Effector memory CD4-positive, alpha-beta T cell (primary cell): ENCODE measurements around the gene CXCL10.

ENCODE experiments used
- DNase-seq, 3 donors: peaks; one replicate each; pipeline ENCODE4 v3.0.0-alpha.2; 2020
- H3K27ac ChIP-seq: 2 replicates; pipeline ENCODE4 v1.7.0; 2013; ENCODE audit warnings: mild to moderate bottlenecking, low read length, moderate library complexity; ENCODE audit not compliant: insufficient read depth, poor library complexity, severe bottlenecking
- H3K27me3 ChIP-seq: replicated peaks from 2 replicates; pipeline ENCODE4 v1.7.0; 2013; ENCODE audit warnings: mild to moderate bottlenecking, low read length; ENCODE audit not compliant: insufficient read depth, control insufficient read depth, poor library complexity, severe bottlenecking
- H3K36me3 ChIP-seq: 2 replicates; pipeline ENCODE4 v1.7.0; 2013; ENCODE audit warnings: mild to moderate bottlenecking, low read length, moderate library complexity; ENCODE audit not compliant: control insufficient read depth, insufficient read depth
- H3K4me1 ChIP-seq: 2 replicates; pipeline ENCODE4 v1.7.0; 2013; ENCODE audit warnings: low read length, mild to moderate bottlenecking; ENCODE audit not compliant: control insufficient read depth, insufficient read depth, poor library complexity, severe bottlenecking
- H3K4me3 ChIP-seq: 2 replicates; pipeline ENCODE4 v1.7.0; 2013; ENCODE audit warnings: low read length, low read depth, mild to moderate bottlenecking; ENCODE audit not compliant: insufficient read depth, poor library complexity, severe bottlenecking
- H3K9me3 ChIP-seq: 2 replicates; pipeline ENCODE4 v1.7.0; 2013; ENCODE audit warnings: mild to moderate bottlenecking, low read length, moderate library complexity; ENCODE audit not compliant: control insufficient read depth

CXCL10 gene

DNA sequence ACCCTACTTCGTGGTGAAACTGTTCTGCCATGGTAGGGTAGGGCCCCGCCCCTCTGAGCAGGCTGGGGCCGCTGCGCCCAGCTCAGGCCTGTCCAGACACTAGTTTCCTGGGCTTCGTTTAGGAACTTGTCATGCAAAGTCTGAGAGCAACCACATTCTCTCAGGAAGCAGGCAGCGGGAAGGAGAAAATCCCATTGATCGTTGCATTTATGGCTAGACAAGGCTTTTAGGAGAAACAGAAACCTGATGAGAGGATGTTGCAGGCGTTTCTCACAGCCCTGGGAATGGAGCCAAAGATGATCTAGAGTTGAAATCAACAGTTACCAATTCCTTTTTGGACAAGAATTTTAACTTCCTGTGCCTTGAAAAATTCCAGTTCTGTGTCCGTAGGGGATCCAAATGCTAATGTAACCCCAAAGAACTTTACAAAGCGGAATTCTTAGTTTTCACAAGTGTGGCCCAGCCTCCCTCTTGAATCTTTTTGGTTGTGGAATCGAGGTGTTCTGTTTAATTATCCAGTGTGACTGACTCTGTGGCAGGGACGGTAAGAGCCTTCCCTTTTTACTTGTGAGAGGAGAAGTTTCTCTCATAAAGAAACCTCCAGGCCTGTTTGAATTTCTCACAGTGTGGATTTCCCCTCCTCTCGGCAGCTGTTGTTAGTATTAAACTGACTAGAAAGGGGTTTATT lies 11.5 kb downstream of the CXCL10 start:
- no peak overlapping the region for H3K4me3 ChIP-seq
- no peak for DNase-seq
- H3K27me3 ChIP-seq, result no peaks in the 10 kb centered on the region
- H3K4me1 ChIP-seq, result no peaks in the 10 kb centered on the region
- H3K9me3 ChIP-seq, result no peaks in the 10 kb centered on the region
- H3K27ac ChIP-seq, result no peak overlapping the region
- H3K36me3 ChIP-seq, result no peaks in the 10 kb centered on the region

DNA sequence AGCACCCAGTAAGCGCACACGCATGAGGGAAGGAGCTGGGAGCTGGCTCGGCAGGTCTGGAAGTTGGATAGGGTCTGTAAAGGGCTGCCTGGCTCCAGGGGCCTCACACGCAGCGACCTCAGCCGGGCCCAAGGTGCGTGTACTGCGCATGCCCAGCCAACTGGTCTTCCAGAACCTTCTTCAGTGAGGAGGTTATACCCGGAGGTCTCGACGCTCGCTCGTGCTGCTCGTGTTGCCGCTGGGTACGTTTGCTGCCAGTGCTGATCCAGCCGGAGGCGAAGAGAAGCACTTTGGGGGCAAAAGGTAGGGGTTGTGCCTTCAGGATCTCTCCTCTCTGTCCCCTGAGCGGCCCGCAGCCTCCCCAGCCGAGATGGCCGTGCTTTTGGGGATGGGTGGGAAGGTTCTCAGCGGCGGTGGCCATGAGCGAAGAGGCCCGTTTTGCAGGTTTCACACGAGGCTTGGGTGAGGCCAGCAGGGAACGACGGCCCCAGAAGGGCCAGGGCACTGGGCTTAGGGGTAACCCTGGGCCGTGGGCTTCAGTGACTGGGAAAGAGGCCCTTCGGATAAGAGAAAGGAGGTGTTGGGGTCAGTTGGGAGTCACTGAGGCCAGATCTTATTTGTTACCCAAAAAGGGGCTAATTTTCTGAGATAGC lies 12.2 kb downstream of the CXCL10 start:
- no peaks in the 10 kb centered on the region for H3K9me3 ChIP-seq
- H3K27me3 ChIP-seq, result no peaks in the 10 kb centered on the region
- no peak for DNase-seq
- H3K4me1 ChIP-seq, result no peaks in the 10 kb centered on the region
- H3K4me3 ChIP-seq, result no peak overlapping the region
- no peaks in the 10 kb centered on the region for H3K36me3 ChIP-seq
- no peak overlapping the region for H3K27ac ChIP-seq

DNA sequence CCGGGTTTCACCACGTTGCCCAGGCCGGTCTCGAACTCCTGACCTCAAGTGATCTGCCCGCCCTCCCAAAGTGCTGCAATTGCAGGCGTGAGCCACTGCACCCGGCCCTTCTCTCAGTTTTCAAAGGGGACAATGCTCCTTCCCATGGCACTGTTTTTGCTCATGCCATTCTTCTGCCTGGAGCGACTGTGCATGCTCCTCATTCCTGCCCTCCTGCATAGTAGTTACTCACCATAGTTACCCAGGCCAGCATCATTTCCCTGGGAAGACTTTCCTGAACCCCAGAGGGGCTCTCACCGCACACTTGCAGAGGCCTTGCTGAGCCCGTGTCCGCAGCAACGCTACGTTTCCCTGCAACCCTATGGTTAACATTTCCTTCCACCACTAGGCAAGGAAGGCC lies 12.7 kb downstream of the CXCL10 start:
- no peaks in the 10 kb centered on the region for H3K27me3 ChIP-seq
- no peaks in the 10 kb centered on the region for H3K9me3 ChIP-seq
- H3K36me3 ChIP-seq, result no peaks in the 10 kb centered on the region
- H3K4me1 ChIP-seq, result no peaks in the 10 kb centered on the region
- DNase-seq, result no peak
- no peak overlapping the region for H3K27ac ChIP-seq
- no peak overlapping the region for H3K4me3 ChIP-seq

DNA sequence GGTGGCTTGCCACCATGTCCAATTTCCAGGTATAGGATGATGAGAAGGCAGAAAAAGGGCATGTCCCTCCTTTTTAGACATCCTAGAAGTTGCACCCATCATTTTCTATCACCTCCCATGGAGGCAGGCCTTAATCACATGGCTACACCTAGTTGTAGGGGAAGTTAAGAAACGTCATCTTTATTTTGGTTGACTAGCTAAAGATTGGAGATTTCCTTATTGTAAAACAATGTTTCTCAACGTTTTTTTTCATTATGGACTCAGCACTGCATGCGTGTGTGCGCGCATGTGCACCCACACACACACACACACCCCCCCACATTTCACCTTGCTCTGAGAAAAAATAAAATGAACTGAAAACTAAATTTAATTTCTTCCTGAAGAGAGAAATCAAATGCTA lies 14.0 kb downstream of the CXCL10 start:
- H3K36me3 ChIP-seq, result no peaks in the 10 kb centered on the region
- no peak for DNase-seq
- H3K27me3 ChIP-seq, result no peaks in the 10 kb centered on the region
- no peak overlapping the region for H3K4me3 ChIP-seq
- H3K4me1 ChIP-seq, result no peaks in the 10 kb centered on the region
- H3K9me3 ChIP-seq, result no peaks in the 10 kb centered on the region
- no peak overlapping the region for H3K27ac ChIP-seq

DNA sequence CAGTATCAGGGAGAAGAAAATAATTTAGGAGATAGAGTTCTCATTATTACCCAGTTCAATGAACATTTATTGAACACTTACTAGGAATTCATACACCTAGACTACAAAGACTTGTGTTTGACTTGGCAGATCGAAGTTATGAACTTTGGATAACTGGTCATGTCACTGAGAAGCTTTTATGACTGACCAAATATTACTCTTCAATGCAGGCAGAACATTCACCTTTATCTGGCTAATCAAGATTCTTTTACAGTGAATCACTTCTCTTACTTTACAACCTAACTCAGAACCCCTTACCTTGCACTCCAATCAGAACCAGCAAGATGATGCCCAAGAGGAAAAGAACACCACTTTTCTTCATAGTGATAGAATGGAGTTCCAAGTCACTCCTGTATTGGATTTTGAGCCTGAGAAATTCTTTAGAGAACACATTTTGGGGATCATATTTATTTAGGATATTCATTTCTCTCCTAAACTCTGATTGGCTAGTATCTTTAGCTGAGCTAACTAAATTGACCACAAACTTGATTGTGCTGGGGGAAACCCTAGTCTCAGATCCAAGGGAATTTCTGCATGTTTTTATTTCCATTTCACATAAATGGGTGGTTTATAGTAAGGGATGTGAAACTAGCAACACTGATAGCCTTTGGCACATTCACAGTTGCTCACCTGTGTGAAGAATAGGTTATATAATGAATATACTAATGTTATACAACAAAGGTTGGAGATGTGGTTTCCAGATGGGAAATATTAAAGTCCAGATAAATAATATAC lies 16.0 kb downstream of the CXCL10 start, which contains the start of gene CXCL9:
CXCL9 (minus strand) TSS at position 421 of the 774 bp plus-strand sequence; CDS start at position 361, 60 bp downstream.
- Histone ChIP-seq H3K27ac (no peak within 1 kb of the TSS), H3K9me3 (no peaks in the 10 kb centered on the region), H3K4me1 (no peaks in the 10 kb centered on the region), H3K27me3 (no peaks in the 10 kb centered on the region), H3K4me3 (no peak within 1 kb of the TSS), H3K36me3 (no peaks in the 10 kb centered on the region)
- no peak for DNase-seq

DNA sequence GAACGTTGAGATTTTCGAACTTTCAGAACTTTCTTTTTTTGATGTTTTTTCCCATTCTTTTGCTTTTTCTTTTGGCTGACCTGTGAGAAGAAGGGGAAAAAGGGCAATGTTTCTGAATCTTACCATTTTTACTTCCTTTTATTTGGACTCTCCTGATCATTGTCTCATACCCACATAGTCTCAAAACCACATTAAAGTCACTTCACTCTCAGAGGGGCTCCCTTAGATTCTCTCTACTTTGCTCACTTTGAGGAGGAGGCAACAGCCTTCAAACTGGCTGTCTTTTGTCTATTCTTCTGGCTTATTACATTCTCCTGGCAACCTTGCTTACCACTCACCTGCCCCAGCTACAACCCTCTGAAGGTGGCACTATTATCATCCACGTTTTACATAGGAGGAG lies 19.7 kb downstream of the CXCL10 start:
- Histone ChIP-seq H3K4me3 (no peak overlapping the region), H3K36me3 (no peaks in the 10 kb centered on the region), H3K9me3 (no peaks in the 10 kb centered on the region), H3K27me3 (no peaks in the 10 kb centered on the region), H3K27ac (no peak overlapping the region), H3K4me1 (no peaks in the 10 kb centered on the region)
- no peak for DNase-seq

DNA sequence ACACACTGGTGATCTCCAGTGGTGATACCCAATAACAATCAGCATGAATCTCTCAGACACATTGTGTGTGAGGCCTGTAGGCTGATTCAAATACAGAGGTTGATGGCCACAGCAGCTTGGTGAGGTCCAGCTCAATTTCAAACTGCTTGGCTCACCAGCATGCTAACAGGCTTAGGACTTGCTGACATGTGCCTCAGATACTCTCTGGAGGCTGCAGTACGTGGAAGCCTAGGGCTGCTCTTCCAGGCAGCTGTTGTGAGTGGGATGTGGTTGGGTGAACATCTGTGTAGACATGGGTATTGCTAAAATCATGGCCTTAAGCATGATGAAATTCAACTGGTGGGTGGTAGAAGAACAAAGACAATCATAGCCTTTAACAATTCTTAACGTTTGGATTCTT lies 20.3 kb downstream of the CXCL10 start:
- Histone ChIP-seq H3K9me3 (no peaks in the 10 kb centered on the region), H3K36me3 (no peaks in the 10 kb centered on the region), H3K4me3 (no peak overlapping the region), H3K4me1 (no peaks in the 10 kb centered on the region), H3K27me3 (no peaks in the 10 kb centered on the region), H3K27ac (no peak overlapping the region)
- DNase-seq, result no peak

DNA sequence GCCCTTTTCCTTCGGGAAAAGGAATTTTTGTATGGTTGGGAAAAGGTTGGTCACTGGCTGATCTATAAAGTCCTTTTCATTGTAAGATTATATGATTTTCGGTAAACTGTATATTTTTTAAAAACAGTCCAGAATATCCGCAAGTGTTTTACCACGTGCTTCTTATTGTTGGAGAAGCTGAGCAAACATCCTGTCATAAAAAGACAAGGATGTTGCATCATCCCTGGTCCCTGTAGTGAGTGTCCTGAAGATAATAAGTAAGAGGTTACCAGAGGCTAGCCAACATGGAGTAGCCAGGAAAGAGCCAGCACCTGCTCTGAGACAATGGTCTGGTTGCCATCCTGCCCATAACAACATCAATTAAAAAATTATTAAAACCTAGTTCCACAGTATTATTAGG lies 21.1 kb downstream of the CXCL10 start:
- H3K4me3 ChIP-seq, result no peak overlapping the region
- H3K27ac ChIP-seq, result no peak overlapping the region
- H3K4me1 ChIP-seq, result no peaks in the 10 kb centered on the region
- no peaks in the 10 kb centered on the region for H3K36me3 ChIP-seq
- H3K27me3 ChIP-seq, result no peaks in the 10 kb centered on the region
- H3K9me3 ChIP-seq, result no peaks in the 10 kb centered on the region
- no peak for DNase-seq

DNA sequence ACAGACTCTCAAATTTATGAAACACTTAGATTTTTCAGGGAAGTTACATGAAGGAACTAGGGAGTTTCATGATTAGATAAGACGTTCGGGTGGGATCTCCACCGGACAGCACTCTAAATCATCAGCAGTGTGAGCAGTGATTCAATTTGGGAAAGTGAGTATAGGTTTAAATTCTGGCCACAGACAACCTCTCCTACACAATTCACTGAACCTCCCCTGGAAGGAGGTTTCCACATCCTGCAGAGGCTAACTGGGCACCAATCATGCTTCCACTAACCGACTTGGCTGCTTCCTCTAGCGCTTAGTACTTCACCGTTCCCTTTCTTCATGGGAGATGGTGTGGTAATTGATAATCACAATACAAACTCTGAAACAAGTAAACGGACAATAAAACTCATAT lies 21.6 kb downstream of the CXCL10 start:
- Histone ChIP-seq H3K27me3 (no peaks in the 10 kb centered on the region), H3K4me3 (no peak overlapping the region), H3K36me3 (no peaks in the 10 kb centered on the region), H3K4me1 (no peaks in the 10 kb centered on the region), H3K9me3 (no peaks in the 10 kb centered on the region), H3K27ac (no peak overlapping the region)
- DNase-seq, result no peak

DNA sequence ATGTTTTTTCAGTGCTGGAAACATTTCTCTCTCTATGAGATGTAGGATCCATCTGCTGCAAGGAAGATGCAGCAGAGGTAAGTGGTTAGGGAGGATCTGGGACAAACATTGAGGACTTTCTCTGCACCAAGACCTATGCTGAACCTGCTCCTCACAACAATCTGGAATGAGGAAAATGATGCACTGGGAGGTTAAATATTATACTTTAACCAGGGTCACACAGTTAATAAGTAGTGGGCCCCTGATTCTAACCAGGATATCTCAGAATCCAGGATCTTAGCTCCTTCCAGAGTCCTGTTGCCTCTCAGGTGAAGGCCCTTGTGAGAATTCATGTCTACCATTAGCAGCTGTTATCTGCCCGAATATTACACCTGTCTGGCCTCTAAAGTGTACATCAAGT lies 23.0 kb downstream of the CXCL10 start:
- Histone ChIP-seq H3K4me1 (no peaks in the 10 kb centered on the region), H3K27me3 (no peaks in the 10 kb centered on the region), H3K36me3 (no peaks in the 10 kb centered on the region), H3K27ac (no peak overlapping the region), H3K9me3 (no peaks in the 10 kb centered on the region), H3K4me3 (no peak overlapping the region)
- DNase-seq, result no peak
